AG10803 (cell line): ENCODE data around the gene RAD51D.
A peak's percentile ranks its signal among the peaks of the same experiment; 100 is the strongest.

ENCODE experiments used
- DNase-seq: peaks from one replicate; pipeline ENCODE4 v3.0.0; 2010; ENCODE audit warnings: low read depth
- H3K4me3 ChIP-seq: 2 replicates; pipeline ENCODE4 v1.5.1; 2011; ENCODE audit warnings: mild to moderate bottlenecking, low read length, control low read depth
- TF ChIP-seq, protein P1 (sequence below): conservative IDR thresholded peaks from 2 replicates; pipeline ENCODE4 v1.5.1; 2011; ENCODE audit warnings: mild to moderate bottlenecking, low read length, control low read depth, inconsistent platforms

RAD51D gene

DNA sequence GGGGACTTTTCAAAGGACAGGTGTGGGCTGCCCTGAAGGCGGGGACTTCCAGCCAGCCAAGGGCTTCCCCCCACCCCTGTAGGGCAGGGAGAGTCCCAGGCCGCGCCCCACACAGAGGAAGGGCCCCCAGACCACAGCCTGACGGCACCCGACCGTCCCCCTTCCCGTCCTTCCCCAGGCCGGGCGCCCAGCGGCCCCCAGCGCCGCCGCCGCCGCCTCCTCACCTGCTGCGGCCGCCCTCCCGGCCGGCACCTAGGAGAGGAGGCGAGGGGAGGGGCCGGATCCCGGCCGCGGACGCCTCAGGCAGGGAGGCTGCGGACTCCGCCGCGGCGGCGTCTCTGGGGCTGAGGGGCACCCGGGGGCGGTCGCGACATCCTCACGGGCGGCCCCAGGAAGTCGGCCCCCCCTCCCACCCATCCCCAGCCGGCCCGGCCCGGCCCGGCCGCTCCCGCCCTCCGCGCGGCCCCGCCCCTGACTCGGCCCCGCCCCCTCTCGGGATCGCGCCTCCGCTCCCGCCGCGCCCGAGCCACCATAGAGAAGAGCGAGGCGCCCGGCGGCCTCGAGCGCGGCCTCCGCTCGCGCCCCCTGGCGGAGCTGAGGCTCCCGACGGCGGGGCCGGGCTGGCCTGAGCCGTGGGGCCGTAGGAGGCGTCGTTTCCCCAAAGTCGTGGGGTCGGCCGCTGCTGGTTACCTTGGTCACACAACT is 30.6 kb downstream of the RAD51D start:
- H3K4me3 ChIP-seq, result peak overlapping the region; percentile 90
- TF ChIP-seq, protein P1, sequence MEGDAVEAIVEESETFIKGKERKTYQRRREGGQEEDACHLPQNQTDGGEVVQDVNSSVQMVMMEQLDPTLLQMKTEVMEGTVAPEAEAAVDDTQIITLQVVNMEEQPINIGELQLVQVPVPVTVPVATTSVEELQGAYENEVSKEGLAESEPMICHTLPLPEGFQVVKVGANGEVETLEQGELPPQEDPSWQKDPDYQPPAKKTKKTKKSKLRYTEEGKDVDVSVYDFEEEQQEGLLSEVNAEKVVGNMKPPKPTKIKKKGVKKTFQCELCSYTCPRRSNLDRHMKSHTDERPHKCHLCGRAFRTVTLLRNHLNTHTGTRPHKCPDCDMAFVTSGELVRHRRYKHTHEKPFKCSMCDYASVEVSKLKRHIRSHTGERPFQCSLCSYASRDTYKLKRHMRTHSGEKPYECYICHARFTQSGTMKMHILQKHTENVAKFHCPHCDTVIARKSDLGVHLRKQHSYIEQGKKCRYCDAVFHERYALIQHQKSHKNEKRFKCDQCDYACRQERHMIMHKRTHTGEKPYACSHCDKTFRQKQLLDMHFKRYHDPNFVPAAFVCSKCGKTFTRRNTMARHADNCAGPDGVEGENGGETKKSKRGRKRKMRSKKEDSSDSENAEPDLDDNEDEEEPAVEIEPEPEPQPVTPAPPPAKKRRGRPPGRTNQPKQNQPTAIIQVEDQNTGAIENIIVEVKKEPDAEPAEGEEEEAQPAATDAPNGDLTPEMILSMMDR, result peak; percentile 46
- DNase-seq, result peak; percentile 73

DNA sequence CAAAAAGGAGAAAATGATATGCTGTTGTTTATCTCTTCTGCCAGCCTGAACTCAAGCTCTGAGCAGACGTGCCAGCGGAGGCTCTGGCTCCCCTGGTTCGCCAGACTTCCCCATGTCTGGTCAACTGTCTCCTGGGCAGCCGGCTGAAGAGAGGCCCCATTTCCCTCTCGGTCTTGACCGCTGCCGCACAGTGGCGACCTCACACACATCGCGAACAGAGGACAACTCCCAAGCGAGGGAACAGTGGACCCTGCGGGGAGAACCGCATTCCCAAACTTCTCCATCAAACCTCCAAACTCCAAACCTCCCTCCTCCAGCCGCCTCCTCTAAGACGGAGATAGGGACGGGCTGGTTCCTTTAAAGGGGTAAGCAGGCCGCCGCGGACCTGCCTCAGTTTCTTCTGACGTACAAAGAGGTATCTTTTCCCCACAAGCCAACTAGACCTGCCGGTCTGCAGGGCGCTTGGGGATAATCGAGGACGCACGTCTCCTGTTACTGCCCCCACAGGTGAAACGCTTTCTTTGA is 31.2 kb downstream of the RAD51D start:
- TF ChIP-seq, protein P1, result 0 out of 2 replicates have a peak, but pooled peaks have one; percentile 15
- peak overlapping the region; percentile 90 for H3K4me3 ChIP-seq
- DNase-seq, result peak; percentile 46

DNA sequence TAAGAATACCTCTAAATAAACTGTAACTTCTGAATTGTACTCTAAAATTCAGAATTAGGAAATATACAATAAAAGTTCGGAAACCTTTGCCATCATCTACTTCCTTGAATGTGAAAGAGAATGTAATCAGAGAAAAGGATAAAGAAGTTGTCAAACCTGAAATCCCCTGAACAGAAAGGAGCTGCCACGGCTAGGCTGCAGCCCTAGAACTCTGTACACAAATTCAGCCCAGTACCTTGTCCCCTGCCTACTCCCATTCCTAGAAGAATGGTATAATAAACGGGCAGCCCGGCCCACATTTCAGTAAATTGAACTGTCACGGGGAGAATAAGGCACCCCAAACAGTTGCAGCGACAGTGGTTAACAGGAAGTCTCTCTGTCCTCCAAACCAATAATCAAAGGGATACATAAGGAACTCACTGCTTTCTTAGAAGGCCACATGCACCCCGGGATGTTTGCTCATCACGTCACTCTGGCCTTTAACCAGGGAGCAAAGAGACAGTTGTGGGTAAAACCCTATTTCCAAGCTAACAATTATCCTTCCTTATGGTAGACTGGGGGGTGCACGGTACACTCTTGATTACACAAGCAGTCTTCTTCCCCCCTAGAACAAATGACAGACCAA is 31.8 kb downstream of the RAD51D start:
- peak; percentile 20 for DNase-seq
- TF ChIP-seq, protein P1, result no peak
- H3K4me3 ChIP-seq, result peak overlapping the region; percentile 90

DNA sequence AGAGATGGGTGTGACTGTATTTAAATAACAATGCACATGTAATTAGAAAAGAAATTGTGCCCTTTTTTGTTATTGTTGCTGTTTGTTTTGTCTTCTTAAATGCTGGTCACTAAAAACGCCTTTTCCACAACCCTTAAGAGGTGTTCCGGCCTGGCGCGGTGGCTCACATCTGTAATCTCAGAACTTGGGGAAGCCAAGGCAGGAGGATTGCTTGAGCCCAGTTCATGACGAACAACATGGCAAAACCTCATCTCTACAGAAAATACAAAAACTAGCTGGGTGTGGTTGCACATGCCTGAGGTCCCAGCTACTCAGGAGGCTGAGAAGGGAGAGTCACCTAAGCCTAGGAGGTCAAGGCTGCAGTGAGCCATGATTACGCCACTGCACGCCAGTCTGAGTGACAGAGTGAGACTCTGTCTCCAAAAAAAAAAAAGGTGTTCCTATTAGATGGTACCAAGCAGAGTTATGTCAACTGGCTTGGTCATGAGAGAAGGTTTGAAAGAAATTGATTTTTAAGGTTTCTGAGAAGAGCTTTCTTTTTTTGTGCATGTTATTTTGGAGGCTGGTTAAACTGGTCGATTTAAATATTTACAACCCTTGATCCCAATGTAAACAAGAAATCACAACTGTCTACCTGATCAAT is 32.6 kb downstream of the RAD51D start:
- no peak overlapping the region for H3K4me3 ChIP-seq
- TF ChIP-seq, protein P1, result no peak
- DNase-seq, result no peak

DNA sequence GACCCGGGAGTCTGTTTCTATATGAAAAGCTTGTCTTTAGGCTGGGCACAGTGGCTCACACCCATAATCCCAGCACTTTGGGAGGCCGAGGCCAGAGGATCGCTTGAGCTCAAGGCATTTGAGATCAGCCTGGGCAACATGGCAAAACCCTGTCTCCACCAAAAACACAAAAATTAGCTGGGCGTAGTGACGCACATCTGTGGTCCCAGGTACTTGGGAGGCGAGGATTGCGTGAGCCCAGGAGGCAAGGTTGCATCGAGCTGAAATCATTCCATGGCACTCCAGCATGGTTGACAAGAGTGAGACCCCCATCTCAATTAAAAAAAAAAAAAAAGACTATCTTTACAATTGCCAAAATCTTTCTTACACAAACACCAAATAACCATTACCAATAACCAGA is 33.5 kb downstream of the RAD51D start:
- TF ChIP-seq, protein P1, result no peak
- H3K4me3 ChIP-seq, result no peak overlapping the region
- DNase-seq, result no peak

DNA sequence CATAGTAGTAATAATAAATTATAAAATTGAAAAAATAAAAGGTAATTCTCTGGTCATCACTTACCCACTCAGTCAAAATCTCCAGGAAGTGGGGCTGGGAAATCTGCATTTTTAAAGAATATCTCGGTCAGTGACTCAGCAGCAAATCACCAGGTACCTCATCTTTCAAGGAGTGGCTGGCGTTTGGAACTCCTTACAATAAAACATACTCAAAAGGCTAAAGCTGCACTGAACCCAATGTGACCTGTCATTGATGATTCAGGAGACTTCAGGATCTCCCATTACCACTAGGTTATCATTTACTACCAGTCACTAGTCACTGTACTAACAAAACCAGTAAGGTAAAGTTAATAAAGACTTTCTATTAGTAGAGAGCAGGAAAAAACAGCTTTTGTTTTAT is 34.7 kb downstream of the RAD51D start:
- H3K4me3 ChIP-seq, result no peak overlapping the region
- TF ChIP-seq, protein P1, result no peak
- DNase-seq, result no peak

DNA sequence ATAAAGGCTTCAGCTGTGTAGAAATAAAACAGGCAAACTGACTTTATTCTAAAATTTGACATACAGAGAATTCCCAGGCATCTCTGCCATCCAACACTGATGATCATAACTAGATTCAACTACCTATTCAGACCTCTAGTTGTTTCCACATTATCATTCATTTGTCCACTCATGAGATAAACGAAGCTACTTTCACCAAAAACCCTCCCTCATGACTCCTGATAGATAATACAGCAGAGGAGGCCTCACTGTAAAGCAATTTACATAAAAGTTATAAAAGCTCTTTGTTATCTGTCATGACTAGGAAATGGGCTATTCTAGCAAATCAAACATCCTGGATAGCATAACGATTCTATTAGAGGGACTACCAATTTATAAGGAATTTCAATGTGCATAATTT is 36.6 kb downstream of the RAD51D start:
- DNase-seq, result no peak
- no peak overlapping the region for H3K4me3 ChIP-seq
- TF ChIP-seq, protein P1, result no peak
